Panc1 (cell line): ENCODE results near the gene TSPAN16.

Experiments used
- CTCF ChIP-seq: fragments of 450-650 bp; IDR thresholded peaks from 2 replicates; pipeline ENCODE4 v1.5.1; 2017; ENCODE audit warnings: mild to moderate bottlenecking
- POLR2AphosphoS5 ChIP-seq: IDR thresholded peaks from 2 replicates; pipeline ENCODE4 v1.6.1; 2012; ENCODE audit warnings: mild to moderate bottlenecking, low read depth, low read length, moderate library complexity
- REST ChIP-seq, 2 experiments: IDR thresholded peaks; 2 replicates each; pipeline ENCODE4 v1.6.1; 2011 to 2012; ENCODE audit warnings: low read depth in 2 of 2, control low read depth in 1 of 2, low read length in 1 of 2, mild to moderate bottlenecking in 1 of 2, moderate library complexity in 1 of 2; ENCODE audit not compliant: insufficient read depth in 1 of 2
- SIN3A ChIP-seq: IDR thresholded peaks from 2 replicates; pipeline ENCODE4 v1.6.1; 2012; ENCODE audit warnings: low read depth, mild to moderate bottlenecking, low read length, moderate library complexity, borderline replicate concordance; ENCODE audit not compliant: insufficient read depth
- TCF7L2 ChIP-seq: IDR thresholded peaks from 2 replicates; pipeline ENCODE4 v1.6.1; 2011; ENCODE audit warnings: mild to moderate bottlenecking, low read depth, low read length, inconsistent platforms

GRCh38 chr19:11256189-11256588 lies 39.8 kb upstream of the TSPAN16 start:
- TF ChIP-seq CTCF (no peak), POLR2AphosphoS5 (no peak), TCF7L2 (no peak), SIN3A (no peak), REST (IDR thresholded peaks at IDR 0.05; ENCODE audit: insufficient read depth in 1 of 2, low read depth in 2 of 2, low read length in 1 of 2) (no peak)
